Neural progenitor cell (in vitro differentiated cells): ENCODE results near the gene TFAM. TPM values are rescaled to one million over a fixed set of nuclear protein-coding genes. Genes with fewer than 3 reads are reported as not detected.

Source experiments
- DNase-seq: peaks from one replicate; pipeline ENCODE4 v3.0.0-alpha.2; 2016; ENCODE audit warnings: low spot score
- H2AFZ ChIP-seq: fragments of 200-600 bp; sonication (generic); replicated peaks from 2 replicates; pipeline ENCODE4 v1.6.1; 2016; ENCODE audit warnings: antibody characterized with exemption
- H3F3A ChIP-seq: fragments of 200-600 bp; sonication (generic); 2 replicates; pipeline ENCODE4 v1.6.1; 2016; ENCODE audit warnings: antibody characterized with exemption, low read depth
- H3K27ac ChIP-seq: fragments of 200-600 bp; sonication (generic); 2 replicates; pipeline ENCODE4 v1.5.1; 2016; ENCODE audit warnings: mild to moderate bottlenecking
- H3K27me3 ChIP-seq: fragments of 200-600 bp; sonication (generic); 2 replicates; pipeline ENCODE4 v1.6.1; 2016; ENCODE audit warnings: mild to moderate bottlenecking, moderate library complexity
- H3K36me3 ChIP-seq: fragments of 200-600 bp; sonication (generic); 2 replicates; pipeline ENCODE4 v1.5.1; 2016
- H3K4me1 ChIP-seq: fragments of 200-600 bp; sonication (generic); 2 replicates; pipeline ENCODE4 v1.6.1; 2016; ENCODE audit warnings: mixed run types
- H3K4me2 ChIP-seq: fragments of 200-600 bp; sonication (generic); 2 replicates; pipeline ENCODE4 v1.6.1; 2016
- H3K4me3 ChIP-seq: fragments of 200-600 bp; sonication (generic); 2 replicates; pipeline ENCODE4 v1.5.1; 2016
- H3K79me2 ChIP-seq: fragments of 200-600 bp; sonication (generic); 2 replicates; pipeline ENCODE4 v1.6.1; 2016; ENCODE audit warnings: low read depth
- H3K9ac ChIP-seq: fragments of 200-600 bp; sonication (generic); 2 replicates; pipeline ENCODE4 v1.6.1; 2016
- H3K9me3 ChIP-seq: fragments of 200-600 bp; sonication (generic); 2 replicates; pipeline ENCODE4 v1.5.1; 2016; ENCODE audit warnings: low read depth
- H4K20me1 ChIP-seq: fragments of 200-600 bp; sonication (generic); 2 replicates; pipeline ENCODE4 v1.6.1; 2016; ENCODE audit warnings: low read depth
- H3K27ac Mint-ChIP-seq: 3 replicates; pipeline ENCODE4 v1.8.0; 2021; ENCODE audit warnings: mixed read lengths
- H3K27me3 Mint-ChIP-seq: 2 replicates; pipeline ENCODE4 v1.8.0; 2022; ENCODE audit warnings: low read depth, mild to moderate bottlenecking, inconsistent platforms, moderate library complexity, mixed read lengths; ENCODE audit not compliant: insufficient read depth
- H3K36me3 Mint-ChIP-seq: 3 replicates; pipeline ENCODE4 v1.8.0; 2021; ENCODE audit warnings: mixed read lengths
- H3K4me1 Mint-ChIP-seq: 3 replicates; pipeline ENCODE4 v1.8.0; 2021; ENCODE audit warnings: mixed read lengths
- H3K4me3 Mint-ChIP-seq: 3 replicates; pipeline ENCODE4 v1.8.0; 2021; ENCODE audit warnings: mild to moderate bottlenecking, moderate library complexity, mixed read lengths
- H3K9me3 Mint-ChIP-seq: 3 replicates; pipeline ENCODE4 v1.8.0; 2020; ENCODE audit warnings: mixed read lengths
- EZH2 ChIP-seq: fragments of 200-600 bp; sonication (generic); IDR thresholded peaks from 2 replicates; pipeline ENCODE4 v1.6.1; 2017; ENCODE audit warnings: antibody characterized with exemption, mild to moderate bottlenecking, moderate library complexity
- EZH2phosphoT487 ChIP-seq: fragments of 200-600 bp; sonication (generic); IDR thresholded peaks from 2 replicates; pipeline ENCODE4 v1.6.1; 2017; ENCODE audit warnings: antibody characterized with exemption
- total RNA-seq: library from RNA; depleted of rRNA; stranded (reverse); fragments of >200 nt; gene quantifications from 2 replicates; pipeline ENCODE4 v1.2.3, GENCODE V29; 2015; ENCODE audit warnings: low replicate concordance
- TF ChIP-seq, protein P1 (sequence below): fragments of 200-600 bp; sonication (generic); IDR thresholded peaks from 2 replicates; pipeline ENCODE4 v1.5.1; 2017; ENCODE audit warnings: antibody characterized with exemption, mild to moderate bottlenecking

TFAM gene
- total RNA-seq, 1 donor from 2014 or later, result 61.2 TPM

- Histone ChIP-seq H3K9ac (no peak overlapping the region), H2AFZ (peak overlapping the region; percentile 89), H3K4me3 (peak overlapping the region; percentile 73), H3F3A (peaks cover 18% of the 10 kb centered on the region), H4K20me1 (peaks cover 26% of the 10 kb centered on the region), H3K27me3 (peaks cover 3% of the 10 kb centered on the region), H3K4me1 (peaks cover 8% of the 10 kb centered on the region), H3K79me2 (peaks cover 38% of the 10 kb centered on the region), H3K27ac (no peak overlapping the region), H3K9me3 (no peaks in the 10 kb centered on the region), H3K36me3 (peaks cover 11% of the 10 kb centered on the region), H3K4me2 (peak overlapping the region; percentile 82)
- Mint-ChIP-seq H3K4me3 (peak overlapping the region; percentile 96), H3K27ac (no peak overlapping the region), H3K9me3 (no peaks in the 10 kb centered on the region), H3K36me3 (peaks cover 6% of the 10 kb centered on the region), H3K4me1 (peaks cover 18% of the 10 kb centered on the region), H3K27me3 (peaks cover 2% of the 10 kb centered on the region)
- DNase-seq, result no peak
- TF ChIP-seq EZH2phosphoT487 (no peak), EZH2 (no peak)
- TF ChIP-seq, protein P1, sequence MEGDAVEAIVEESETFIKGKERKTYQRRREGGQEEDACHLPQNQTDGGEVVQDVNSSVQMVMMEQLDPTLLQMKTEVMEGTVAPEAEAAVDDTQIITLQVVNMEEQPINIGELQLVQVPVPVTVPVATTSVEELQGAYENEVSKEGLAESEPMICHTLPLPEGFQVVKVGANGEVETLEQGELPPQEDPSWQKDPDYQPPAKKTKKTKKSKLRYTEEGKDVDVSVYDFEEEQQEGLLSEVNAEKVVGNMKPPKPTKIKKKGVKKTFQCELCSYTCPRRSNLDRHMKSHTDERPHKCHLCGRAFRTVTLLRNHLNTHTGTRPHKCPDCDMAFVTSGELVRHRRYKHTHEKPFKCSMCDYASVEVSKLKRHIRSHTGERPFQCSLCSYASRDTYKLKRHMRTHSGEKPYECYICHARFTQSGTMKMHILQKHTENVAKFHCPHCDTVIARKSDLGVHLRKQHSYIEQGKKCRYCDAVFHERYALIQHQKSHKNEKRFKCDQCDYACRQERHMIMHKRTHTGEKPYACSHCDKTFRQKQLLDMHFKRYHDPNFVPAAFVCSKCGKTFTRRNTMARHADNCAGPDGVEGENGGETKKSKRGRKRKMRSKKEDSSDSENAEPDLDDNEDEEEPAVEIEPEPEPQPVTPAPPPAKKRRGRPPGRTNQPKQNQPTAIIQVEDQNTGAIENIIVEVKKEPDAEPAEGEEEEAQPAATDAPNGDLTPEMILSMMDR, result no peak
These were observed 1.1 kb upstream of the TFAM start for GRCh38 chr10:58384095-58384494.

DNA sequence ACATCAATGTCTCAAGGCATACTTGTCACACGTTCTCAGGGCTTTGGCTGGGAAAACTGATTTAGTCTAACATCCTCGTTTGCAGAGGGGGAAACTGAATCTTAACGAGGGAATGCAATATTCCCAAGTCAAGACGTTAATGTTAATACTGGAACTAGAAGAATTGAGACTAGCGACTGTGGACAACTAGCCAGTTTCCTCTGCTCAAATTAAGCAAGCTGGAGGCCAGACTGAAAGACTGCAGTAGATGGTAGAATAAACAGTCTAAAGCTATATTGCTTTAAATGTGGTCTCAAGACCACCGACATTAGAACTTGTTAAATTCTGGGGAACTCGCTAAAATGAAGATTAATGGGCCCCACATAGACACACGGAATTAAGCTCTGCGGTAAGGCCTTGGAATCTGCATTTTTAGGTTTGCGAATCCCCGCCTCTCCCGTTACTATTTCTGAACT lies 639 bp upstream of the TFAM start:
- H3K9ac ChIP-seq, result peak overlapping the region; percentile 1
- peak overlapping the region; percentile 82 for H3K4me2 ChIP-seq
- Mint-ChIP-seq H3K27me3 (peaks cover 2% of the 10 kb centered on the region), H3K27ac (no peak overlapping the region), H3K4me1 (peaks cover 18% of the 10 kb centered on the region), H3K36me3 (peaks cover 8% of the 10 kb centered on the region), H3K4me3 (peak overlapping the region; percentile 96), H3K9me3 (no peaks in the 10 kb centered on the region)
- TF ChIP-seq, protein P1, result no peak
- TF ChIP-seq EZH2phosphoT487 (no peak), EZH2 (no peak)
- H4K20me1 ChIP-seq, result peaks cover 26% of the 10 kb centered on the region
- H3K36me3 ChIP-seq, result peaks cover 16% of the 10 kb centered on the region
- H3K4me1 ChIP-seq, result peaks cover 8% of the 10 kb centered on the region
- peaks cover 43% of the 10 kb centered on the region for H3K79me2 ChIP-seq
- DNase-seq, result peak; percentile 1
- H2AFZ ChIP-seq, result peak overlapping the region; percentile 89
- H3K9me3 ChIP-seq, result no peaks in the 10 kb centered on the region
- H3K4me3 ChIP-seq, result peak overlapping the region; percentile 73
- H3K27me3 ChIP-seq, result peaks cover 3% of the 10 kb centered on the region
- peak overlapping the region; percentile 38 for H3K27ac ChIP-seq
- H3F3A ChIP-seq, result peaks cover 18% of the 10 kb centered on the region

DNA sequence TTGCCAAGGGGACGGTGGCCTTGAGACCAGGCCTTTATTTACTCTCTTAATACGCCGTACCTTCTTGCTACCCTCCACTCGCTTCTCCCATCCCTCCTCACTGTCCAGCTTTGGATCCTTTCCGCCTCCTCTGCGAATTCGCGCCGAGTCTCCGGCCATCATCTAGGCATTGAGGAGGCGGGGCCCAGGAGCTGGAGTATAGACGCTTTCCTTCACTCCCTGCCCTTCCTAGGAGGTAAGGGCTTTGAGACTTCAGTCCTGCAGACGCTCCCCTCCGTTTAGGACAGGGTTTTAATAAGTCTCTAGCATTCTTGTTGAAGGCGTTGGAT lies 538 bp downstream of the TFAM start:
- Histone ChIP-seq H3F3A (peaks cover 18% of the 10 kb centered on the region), H3K36me3 (peaks cover 16% of the 10 kb centered on the region), H3K4me2 (peak overlapping the region; percentile 82), H4K20me1 (peaks cover 29% of the 10 kb centered on the region), H3K27me3 (peaks cover 3% of the 10 kb centered on the region), H2AFZ (peak overlapping the region; percentile 89), H3K9ac (peak overlapping the region; percentile 70), H3K27ac (peak overlapping the region; percentile 74), H3K79me2 (peaks cover 55% of the 10 kb centered on the region), H3K4me3 (peak overlapping the region; percentile 73), H3K9me3 (no peaks in the 10 kb centered on the region), H3K4me1 (peaks cover 8% of the 10 kb centered on the region)
- peaks cover 18% of the 10 kb centered on the region for H3K4me1 Mint-ChIP-seq
- no peaks in the 10 kb centered on the region for H3K9me3 Mint-ChIP-seq
- peak overlapping the region; percentile 96 for H3K4me3 Mint-ChIP-seq
- DNase-seq, result peak; percentile 76
- peaks cover 2% of the 10 kb centered on the region for H3K27me3 Mint-ChIP-seq
- TF ChIP-seq EZH2phosphoT487, result no peak
- TF ChIP-seq EZH2, result no peak
- TF ChIP-seq, protein P1, result no peak
- peak overlapping the region; percentile 96 for H3K27ac Mint-ChIP-seq
- H3K36me3 Mint-ChIP-seq, result peaks cover 11% of the 10 kb centered on the region
